ENCODE results near the gene RAET1G. TPM values are rescaled to one million over a fixed set of nuclear protein-coding genes. Genes with fewer than 3 reads are reported as not detected.
"Not testable (repeated sequence)": the region's sequence is repeated elsewhere in the genome, so short reads cannot be mapped to it uniquely, and the experiment has no call there.

The RAET1G gene
- polyA plus RNA-seq, 4 donors = 0.38 to 1.5 (median 1.1) TPM

DNA sequence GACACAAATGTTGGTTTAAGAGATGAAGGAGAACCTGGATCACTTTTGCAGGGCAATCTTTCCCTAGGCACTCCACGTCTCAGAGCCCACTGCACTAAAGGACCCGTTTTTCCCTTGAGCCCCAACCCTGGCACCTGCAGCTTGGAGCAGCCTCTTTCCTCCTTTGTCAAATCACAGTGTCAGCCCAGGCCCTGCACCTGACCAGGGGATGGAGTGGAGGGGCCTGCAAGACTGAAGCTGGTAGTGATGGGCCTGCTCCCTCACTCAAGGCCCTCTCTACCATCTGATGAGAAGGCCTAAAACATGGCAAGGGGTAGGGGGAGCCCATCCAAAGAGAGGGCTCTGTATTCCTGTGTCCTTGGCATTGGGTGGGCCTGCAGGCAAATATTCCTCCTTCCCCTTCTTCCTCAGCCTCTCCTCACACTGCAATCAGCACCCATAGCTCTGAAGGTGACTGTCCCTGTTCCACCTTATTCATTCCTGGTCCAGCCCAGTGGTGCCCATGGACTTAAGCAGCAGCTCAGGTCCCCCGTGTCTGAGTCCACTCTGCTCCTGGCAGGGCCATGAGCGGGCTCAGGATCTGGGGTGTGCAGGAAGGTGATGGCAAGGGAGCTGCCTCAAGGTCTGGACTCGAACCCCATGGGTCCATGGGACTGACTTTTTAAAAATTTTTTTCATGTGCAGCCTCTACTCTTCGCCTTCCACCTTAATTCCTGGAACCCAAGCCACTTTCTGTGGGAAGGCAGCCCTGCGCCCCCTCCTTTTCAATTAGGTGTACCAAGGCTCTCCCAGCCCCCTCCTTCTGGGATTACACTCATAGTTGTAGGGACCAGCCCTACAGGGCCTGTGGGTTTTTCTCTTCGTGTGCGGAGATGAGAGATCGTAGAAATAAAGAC is 6.7 kb downstream of the RAET1G start:
- no peak for DNase-seq (ENCODE audit: low read depth in 4 of 4, low spot score in 3 of 4)

DNA sequence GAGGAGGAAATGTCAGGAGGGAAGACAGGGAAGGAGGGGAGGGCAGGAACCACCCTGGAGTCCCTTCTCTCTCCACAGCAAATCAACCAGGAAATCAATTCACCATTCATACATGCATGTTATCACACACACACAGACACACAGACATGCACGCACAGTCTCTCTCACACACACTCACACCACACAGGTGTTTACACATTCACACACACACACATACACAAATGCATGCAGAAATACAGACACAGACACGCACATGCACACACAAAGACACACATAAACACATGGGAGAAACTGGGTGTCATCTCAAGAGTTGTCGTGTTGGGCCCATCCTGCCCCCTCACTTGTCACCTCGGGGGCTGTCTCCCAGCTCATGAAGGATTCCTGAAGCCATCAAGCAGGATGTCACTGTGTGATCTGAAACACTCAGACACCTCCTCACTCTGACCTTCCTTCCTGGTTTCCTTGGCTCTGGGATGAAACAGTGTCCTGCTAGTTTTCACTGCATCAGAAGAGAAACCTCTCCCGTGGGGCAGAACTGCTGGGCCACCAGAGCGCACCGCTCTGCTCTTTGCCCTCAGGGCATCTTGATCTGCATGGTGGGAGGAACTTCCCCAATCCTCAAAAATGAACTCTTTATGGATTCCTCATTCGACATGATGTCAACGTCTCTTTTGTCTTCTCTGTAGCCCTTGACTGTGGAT is 9.2 kb downstream of the RAET1G start:
- DNase-seq (ENCODE audit: low read depth in 4 of 4, low spot score in 3 of 4) = no peak

DNA sequence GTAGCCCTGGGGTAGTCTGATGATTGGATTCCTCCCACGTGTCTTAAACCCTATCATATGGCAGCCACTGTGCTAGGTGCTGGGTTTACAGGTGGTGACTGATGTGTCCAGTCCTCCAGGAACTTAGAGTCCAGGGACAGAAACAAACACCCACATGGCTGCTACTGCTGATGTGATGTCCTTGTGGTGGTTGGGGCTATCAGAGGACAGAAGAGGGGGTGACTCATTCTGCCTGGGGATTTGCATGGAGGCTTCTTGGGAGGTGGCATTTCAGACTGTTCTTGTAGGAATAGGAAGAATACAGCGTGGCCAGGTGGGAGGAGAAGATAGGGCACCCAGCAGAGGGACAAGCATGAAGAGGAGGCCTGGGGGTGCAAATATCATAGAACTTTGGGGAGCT is 9.8 kb downstream of the RAET1G start:
- DNase-seq (ENCODE audit: low read depth in 4 of 4, low spot score in 3 of 4) = no peak

DNA sequence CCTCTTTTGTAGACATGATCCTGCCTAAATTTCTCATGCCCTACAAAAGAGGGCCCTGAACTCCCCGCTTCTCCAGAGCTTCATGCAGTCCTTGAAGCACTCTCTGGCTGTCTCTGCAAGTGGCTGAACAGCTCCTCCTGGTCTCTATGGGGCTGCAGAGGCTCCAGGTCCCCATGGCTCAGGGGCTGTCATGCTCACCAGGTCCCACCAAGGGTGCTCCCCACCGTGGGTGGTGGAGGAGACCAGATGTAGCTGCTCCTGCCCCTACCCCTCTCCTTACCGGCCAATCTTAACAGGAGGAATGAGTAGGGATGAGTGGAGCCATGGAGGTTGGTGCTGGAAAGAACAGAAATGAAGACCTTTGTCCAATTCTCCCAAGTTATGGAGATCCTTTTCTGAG is 10.2 kb downstream of the RAET1G start:
- DNase-seq (ENCODE audit: low read depth in 4 of 4, low spot score in 3 of 4) = not testable (repeated sequence)

- no peak for DNase-seq (ENCODE audit: low read depth in 4 of 4, low spot score in 3 of 4)
These were observed 12.2 kb downstream of the RAET1G start for GRCh38 chr6:149910721-149911151.

DNA sequence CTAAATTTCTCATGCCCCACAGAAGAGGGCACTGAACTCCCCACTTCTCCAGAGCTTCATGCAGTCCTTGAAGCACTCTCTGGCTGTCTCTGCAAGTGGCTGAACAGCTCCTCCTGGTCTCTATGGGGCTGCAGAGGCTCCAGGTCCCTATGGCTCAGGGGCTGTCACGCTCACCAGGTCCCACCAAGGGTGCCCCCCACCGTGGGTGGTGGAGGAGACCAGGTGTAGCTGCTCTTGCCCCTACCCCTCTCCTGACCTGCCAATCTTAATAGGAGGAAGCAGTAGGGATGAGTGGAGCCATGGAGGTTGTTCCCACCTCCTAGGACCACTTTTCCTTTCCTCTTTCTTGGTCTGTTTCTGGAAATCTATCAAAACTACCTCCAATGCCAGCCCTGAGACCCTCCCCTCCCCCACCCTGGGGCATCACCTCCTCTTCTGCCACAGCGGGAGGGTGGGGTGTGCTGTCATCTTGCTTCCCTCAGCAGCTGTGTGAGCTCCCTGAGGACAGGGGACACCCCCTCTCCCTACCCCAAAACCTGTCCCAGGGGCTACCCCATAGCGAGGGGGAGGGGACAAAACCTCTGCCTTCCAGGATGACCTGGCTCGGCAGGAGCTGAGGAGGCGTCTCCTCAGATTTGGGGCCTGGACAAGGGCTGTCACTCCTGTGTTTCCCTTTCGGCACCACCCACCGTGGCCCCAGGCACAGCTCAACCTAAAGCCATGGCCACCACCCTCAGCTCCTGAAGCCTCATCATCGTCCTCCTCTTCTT is 13.0 kb downstream of the RAET1G start:
- no peak for DNase-seq (ENCODE audit: low read depth in 4 of 4, low spot score in 3 of 4)

GRCh38 chr6:149908480-149908879 is 14.4 kb downstream of the RAET1G start:
- not testable (repeated sequence) for DNase-seq (ENCODE audit: low read depth in 4 of 4, low spot score in 3 of 4)

DNA sequence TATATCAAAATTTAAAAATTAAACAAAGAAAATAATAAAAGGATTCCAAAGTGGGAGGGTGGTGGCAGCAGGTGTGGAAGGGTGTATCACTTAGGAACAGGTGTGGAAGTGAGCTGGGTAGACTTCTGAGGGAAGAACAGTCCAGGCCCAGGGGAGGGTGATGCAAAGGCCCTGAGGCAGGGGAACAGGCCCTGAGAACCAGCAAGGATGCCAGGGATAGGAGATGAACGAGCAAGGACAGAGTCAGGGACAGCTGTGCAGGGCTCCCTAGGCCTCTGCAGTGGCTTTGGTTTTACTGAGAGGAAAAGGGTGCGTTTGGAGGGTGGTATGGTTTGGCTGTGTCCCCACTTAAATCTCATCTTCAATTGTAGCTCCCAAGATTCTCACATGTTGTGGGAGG is 15.6 kb downstream of the RAET1G start:
- no peak for DNase-seq (ENCODE audit: low read depth in 4 of 4, low spot score in 3 of 4)

DNA sequence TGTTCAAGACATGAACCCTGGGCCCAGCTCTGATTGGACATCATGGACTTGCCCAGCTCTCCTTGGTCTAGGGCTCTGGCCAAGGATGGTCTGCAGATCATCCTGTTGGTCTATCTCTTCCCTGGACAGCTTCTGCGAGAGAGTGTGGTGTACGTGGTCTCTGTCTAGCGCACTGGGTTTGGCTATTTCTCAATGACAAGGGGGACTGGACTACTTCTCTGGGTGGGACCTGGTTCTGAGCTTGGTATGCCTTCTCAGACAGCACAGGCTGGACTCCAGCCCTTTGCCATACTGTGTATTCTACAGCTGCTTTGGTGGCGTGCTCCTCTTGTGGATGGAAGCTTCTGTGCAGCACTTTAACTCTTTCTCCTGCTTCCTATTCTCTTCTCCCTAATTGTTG is 16.5 kb downstream of the RAET1G start:
- no peak for DNase-seq (ENCODE audit: low read depth in 4 of 4, low spot score in 3 of 4)

DNA sequence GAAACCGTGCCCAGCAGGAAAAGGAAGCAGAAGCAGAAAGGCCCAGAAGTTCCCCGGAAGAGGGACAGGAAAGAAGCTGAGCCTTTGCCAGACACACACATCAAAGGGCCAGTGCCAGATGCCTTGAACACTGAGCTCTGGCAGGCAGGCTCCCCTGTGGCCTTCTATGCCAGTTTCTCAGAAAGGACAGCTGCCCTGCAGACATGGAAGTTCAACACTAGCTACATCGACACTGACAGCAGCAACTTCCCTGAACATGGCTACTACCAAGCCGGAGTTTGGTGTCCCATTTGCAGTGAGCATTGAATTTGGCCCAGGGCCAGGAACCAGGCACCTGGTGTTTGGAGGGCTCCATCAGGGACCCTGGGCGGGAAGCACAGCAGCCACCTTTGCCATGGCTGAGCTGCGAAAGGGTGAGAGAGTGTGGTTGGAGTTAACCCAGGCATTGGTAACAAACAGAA is 17.0 kb downstream of the RAET1G start:
- no peak for DNase-seq (ENCODE audit: low read depth in 4 of 4, low spot score in 3 of 4)

DNA sequence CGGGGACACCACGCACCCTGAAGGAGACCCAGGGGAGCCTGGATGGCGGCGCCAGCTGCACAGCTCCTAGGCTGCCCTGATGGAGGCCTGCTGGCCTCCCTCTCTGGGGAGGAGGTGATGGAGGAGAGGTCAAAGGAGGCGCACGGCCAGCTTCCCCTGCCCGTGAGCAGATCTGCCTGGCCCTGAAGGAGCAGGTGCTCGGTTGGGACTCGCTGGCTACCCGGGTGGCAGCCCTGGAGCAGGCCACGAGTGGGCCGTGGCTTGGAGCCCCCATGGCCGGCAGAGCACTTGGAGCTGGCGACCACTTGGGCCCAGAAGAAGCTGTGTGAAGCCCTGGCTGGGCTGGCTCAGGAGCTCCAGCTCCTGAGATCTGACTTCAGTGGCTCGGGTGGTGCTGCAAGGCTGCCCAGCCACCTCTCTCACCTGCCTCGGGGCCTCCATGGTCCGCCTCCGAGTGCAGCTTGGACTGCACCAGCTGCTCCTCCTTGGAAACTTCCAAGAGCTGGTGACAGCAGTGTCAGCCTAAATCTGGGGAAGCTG is 17.5 kb downstream of the RAET1G start:
- DNase-seq (ENCODE audit: low read depth in 4 of 4, low spot score in 3 of 4) = no peak

- DNase-seq (ENCODE audit: low read depth in 4 of 4, low spot score in 3 of 4) = no peak
These were observed 18.1 kb downstream of the RAET1G start for GRCh38 chr6:149904661-149905370.

- DNase-seq (ENCODE audit: low read depth in 4 of 4, low spot score in 3 of 4) = no peak
These were observed 18.8 kb downstream of the RAET1G start for GRCh38 chr6:149903938-149904611.

GRCh38 chr6:149901444-149902140 is 21.3 kb downstream of the RAET1G start:
- no peak for DNase-seq (ENCODE audit: low read depth in 4 of 4, low spot score in 3 of 4)

- no peak for DNase-seq (ENCODE audit: low read depth in 4 of 4, low spot score in 3 of 4)
These were observed 22.1 kb downstream of the RAET1G start for GRCh38 chr6:149900620-149901443.

GRCh38 chr6:149899926-149900619 is 22.8 kb downstream of the RAET1G start:
- no peak for DNase-seq (ENCODE audit: low read depth in 4 of 4, low spot score in 3 of 4)

- no peak for DNase-seq (ENCODE audit: low read depth in 4 of 4, low spot score in 3 of 4)
These were observed 23.4 kb downstream of the RAET1G start for GRCh38 chr6:149899486-149899885.

Measured in left renal pelvis (tissue), 4 donors.